OCI-LY3 (cell line): ENCODE data around the gene PNPLA8.

Experiments
- H2AFZ ChIP-seq: fragments of 200-600, 300-600 bp; shearing (Covaris generic); 2 replicates; pipeline ENCODE4 v1.6.0; 2014; ENCODE audit warnings: antibody characterized with exemption, low read depth, low read length
- H3K27ac ChIP-seq: fragments of 200-600, 300-600 bp; sonication (generic); 2 replicates; pipeline ENCODE4 v1.5.1; 2014; ENCODE audit warnings: mild to moderate bottlenecking, low read length, moderate library complexity, mixed read lengths
- H3K27me3 ChIP-seq: fragments of 200-600, 300-600 bp; sonication (generic); 2 replicates; pipeline ENCODE4 v1.6.1; 2014; ENCODE audit warnings: low read depth, low read length, mixed read lengths
- H3K36me3 ChIP-seq: fragments of 200-600, 300-600 bp; sonication (generic); replicated peaks from 2 replicates; pipeline ENCODE3; 2014; ENCODE audit warnings: low read depth, low read length, mixed read lengths
- H3K4me1 ChIP-seq: fragments of 300-600, 200-600 bp; sonication (generic); 2 replicates; pipeline ENCODE4 v1.6.1; 2014; ENCODE audit warnings: low read length, mixed read lengths
- H3K4me2 ChIP-seq: fragments of 200-600, 300-600 bp; sonication (generic); 2 replicates; pipeline ENCODE4 v1.6.1; 2014; ENCODE audit warnings: low read length, mixed read lengths
- H3K4me3 ChIP-seq: fragments of 300-600, 200-600 bp; sonication (generic); 2 replicates; pipeline ENCODE4 v1.5.1; 2014; ENCODE audit warnings: antibody characterized with exemption, mild to moderate bottlenecking, low read length, moderate library complexity
- H3K79me2 ChIP-seq: fragments of 300-600, 200-600 bp; shearing (Covaris generic); 2 replicates; pipeline ENCODE4 v1.6.1; 2014; ENCODE audit warnings: mild to moderate bottlenecking, low read length, mixed read lengths
- H3K9ac ChIP-seq: fragments of 300-600, 200-600 bp; shearing (Covaris generic); 2 replicates; pipeline ENCODE4 v1.6.0; 2014; ENCODE audit warnings: mild to moderate bottlenecking, low read length, moderate library complexity
- H3K9me3 ChIP-seq: fragments of 200-600, 300-600 bp; shearing (Covaris generic); 2 replicates; pipeline ENCODE4 v1.6.1; 2014; ENCODE audit warnings: low read length, mixed read lengths; ENCODE audit not compliant: insufficient read depth
- H4K20me1 ChIP-seq: fragments of 200-600, 300-600 bp; sonication (generic); 2 replicates; pipeline ENCODE4 v1.6.1; 2016; ENCODE audit warnings: low read length, mixed read lengths; ENCODE audit not compliant: insufficient read depth
- EZH2phosphoT487 ChIP-seq: fragments of 200-600 bp; shearing (Covaris generic); IDR thresholded peaks from 2 replicates; pipeline ENCODE4 v1.6.1; 2018; ENCODE audit warnings: antibody characterized with exemption, mixed run types, low read depth
- TF ChIP-seq, protein P1 (sequence below): fragments of 200-600, 300-600 bp; sonication (generic); IDR thresholded peaks from 2 replicates; pipeline ENCODE4 v1.5.1; 2014; ENCODE audit warnings: antibody characterized with exemption, low read length, low read depth

The PNPLA8 gene

DNA sequence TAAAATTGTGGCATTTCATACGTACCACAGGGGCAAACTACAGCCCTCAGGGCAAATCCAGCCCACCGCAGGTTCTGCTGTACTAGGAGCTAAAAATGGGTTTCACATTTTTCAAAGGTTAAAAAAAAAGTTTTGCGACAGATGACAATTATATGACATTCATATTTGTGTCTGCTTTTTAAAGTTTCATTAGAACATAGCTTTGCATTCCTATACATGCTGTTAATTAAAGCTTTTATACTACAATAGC is 758 bp upstream of the PNPLA8 start:
- peak overlapping the region; percentile 81 for H3K4me2 ChIP-seq
- no peaks in the 10 kb centered on the region for H3K27me3 ChIP-seq
- peaks cover 12% of the 10 kb centered on the region for H3K4me1 ChIP-seq
- H3K4me3 ChIP-seq = peak overlapping the region; percentile 94
- H3K27ac ChIP-seq = peak overlapping the region; percentile 66
- TF ChIP-seq, protein P1, sequence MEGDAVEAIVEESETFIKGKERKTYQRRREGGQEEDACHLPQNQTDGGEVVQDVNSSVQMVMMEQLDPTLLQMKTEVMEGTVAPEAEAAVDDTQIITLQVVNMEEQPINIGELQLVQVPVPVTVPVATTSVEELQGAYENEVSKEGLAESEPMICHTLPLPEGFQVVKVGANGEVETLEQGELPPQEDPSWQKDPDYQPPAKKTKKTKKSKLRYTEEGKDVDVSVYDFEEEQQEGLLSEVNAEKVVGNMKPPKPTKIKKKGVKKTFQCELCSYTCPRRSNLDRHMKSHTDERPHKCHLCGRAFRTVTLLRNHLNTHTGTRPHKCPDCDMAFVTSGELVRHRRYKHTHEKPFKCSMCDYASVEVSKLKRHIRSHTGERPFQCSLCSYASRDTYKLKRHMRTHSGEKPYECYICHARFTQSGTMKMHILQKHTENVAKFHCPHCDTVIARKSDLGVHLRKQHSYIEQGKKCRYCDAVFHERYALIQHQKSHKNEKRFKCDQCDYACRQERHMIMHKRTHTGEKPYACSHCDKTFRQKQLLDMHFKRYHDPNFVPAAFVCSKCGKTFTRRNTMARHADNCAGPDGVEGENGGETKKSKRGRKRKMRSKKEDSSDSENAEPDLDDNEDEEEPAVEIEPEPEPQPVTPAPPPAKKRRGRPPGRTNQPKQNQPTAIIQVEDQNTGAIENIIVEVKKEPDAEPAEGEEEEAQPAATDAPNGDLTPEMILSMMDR = no peak
- TF ChIP-seq EZH2phosphoT487 = no peak
- H3K36me3 ChIP-seq = no peaks in the 10 kb centered on the region
- peak overlapping the region; percentile 78 for H3K9ac ChIP-seq
- peak overlapping the region; percentile 56 for H2AFZ ChIP-seq
- H3K79me2 ChIP-seq = peaks cover 13% of the 10 kb centered on the region
- no peaks in the 10 kb centered on the region for H3K9me3 ChIP-seq
- no peaks in the 10 kb centered on the region for H4K20me1 ChIP-seq

DNA sequence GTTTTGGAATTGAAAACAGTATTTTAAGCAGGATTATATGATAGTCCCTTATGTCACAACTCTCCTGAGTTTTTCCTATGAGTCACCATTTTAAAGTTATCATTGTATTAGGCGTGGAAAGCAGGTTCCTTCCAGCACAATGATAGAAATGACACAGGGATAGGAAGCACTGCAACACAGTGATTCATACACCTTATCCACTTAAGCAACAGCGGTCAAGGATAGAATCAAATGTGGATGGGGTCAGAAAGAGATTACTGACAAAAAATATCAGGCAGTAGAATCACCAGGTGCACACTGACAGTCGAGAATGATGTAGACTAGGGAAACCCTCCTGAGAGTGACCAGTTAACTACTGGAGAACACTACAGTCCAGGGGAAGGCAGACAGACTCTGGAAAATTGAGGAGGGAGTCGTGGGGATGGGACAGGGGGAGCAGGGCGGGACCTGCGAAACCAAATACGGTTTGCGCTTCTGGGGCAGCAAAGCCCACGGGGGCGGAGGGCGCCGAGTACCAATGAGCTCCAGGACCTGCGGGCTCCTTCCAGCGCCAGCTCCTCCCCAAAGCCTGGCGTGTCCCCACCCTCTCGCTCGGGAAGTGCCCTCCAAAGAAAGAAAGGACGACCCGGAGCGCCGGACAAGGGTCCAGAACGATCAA is 479 bp downstream of the PNPLA8 start:
- H3K79me2 ChIP-seq = peaks cover 13% of the 10 kb centered on the region

DNA sequence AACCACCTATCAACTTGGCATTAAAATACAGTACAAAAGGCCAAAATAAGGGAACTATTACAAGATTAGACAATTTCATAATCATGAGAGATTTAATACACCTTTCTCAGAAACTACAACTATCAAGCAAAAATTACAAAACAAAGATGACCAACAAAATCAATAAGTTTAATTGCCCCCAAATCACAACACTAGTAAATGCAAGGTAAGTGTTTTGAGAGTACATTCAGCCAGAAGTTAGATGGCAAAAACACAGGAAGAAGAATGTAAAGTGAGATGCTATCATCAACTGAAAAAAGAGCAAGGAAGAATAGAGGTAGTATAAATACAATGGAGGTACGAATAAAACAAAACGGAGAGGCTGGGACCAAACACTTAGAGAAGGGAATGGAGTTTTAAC is 3.2 kb downstream of the PNPLA8 start:
- H3K27ac ChIP-seq = no peak overlapping the region
- no peaks in the 10 kb centered on the region for H4K20me1 ChIP-seq
- H3K9ac ChIP-seq = no peak overlapping the region
- H3K4me3 ChIP-seq = no peak overlapping the region
- no peak overlapping the region for H2AFZ ChIP-seq
- peaks cover 12% of the 10 kb centered on the region for H3K4me1 ChIP-seq
- peaks cover 4% of the 10 kb centered on the region for H3K36me3 ChIP-seq
- peaks cover 18% of the 10 kb centered on the region for H3K79me2 ChIP-seq
- H3K9me3 ChIP-seq = no peaks in the 10 kb centered on the region
- H3K27me3 ChIP-seq = no peaks in the 10 kb centered on the region
- H3K4me2 ChIP-seq = no peak overlapping the region
- TF ChIP-seq, protein P1 = no peak
- no peak for TF ChIP-seq EZH2phosphoT487

More for the DNA sequence above, 479 bp downstream of the PNPLA8 start:
- H3K9me3 ChIP-seq = no peaks in the 10 kb centered on the region
- H3K27me3 ChIP-seq = no peaks in the 10 kb centered on the region
- no peaks in the 10 kb centered on the region for H4K20me1 ChIP-seq
- peak overlapping the region; percentile 86 for H3K9ac ChIP-seq
- H3K4me2 ChIP-seq = peak overlapping the region; percentile 92
- peak overlapping the region; percentile 94 for H3K4me3 ChIP-seq
- no peak for TF ChIP-seq EZH2phosphoT487
- TF ChIP-seq, protein P1 = no peak
- H2AFZ ChIP-seq = peak overlapping the region; percentile 57
- no peaks in the 10 kb centered on the region for H3K36me3 ChIP-seq
- H3K27ac ChIP-seq = peak overlapping the region; percentile 66
- H3K4me1 ChIP-seq = peaks cover 12% of the 10 kb centered on the region

DNA sequence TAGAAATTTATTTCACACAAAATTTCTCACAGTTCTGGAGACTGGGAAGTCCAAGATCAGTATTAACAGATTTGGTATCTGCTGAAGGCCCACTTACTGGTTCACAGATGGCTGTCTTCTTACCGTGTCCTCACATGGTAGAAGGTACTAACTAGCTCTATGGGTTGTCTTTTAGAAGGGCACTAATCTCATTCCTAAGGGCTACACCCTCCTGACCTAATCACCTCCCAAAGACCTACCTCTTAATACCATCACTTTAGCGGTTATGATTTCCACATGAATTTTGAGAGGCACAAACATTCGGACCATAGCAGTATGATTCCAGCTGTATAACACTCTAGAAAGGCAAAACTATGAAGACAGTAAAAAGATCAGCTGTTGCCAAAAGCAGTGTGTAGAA is 8.0 kb downstream of the PNPLA8 start:
- H3K27me3 ChIP-seq = no peaks in the 10 kb centered on the region
- H3K4me3 ChIP-seq = no peak overlapping the region
- H3K4me1 ChIP-seq = no peaks in the 10 kb centered on the region
- no peak for TF ChIP-seq EZH2phosphoT487
- TF ChIP-seq, protein P1 = no peak
- H3K9me3 ChIP-seq = no peaks in the 10 kb centered on the region
- no peaks in the 10 kb centered on the region for H4K20me1 ChIP-seq
- H3K27ac ChIP-seq = no peak overlapping the region
- no peak overlapping the region for H2AFZ ChIP-seq
- no peak overlapping the region for H3K9ac ChIP-seq
- H3K79me2 ChIP-seq = peaks cover 5% of the 10 kb centered on the region; the same call in 1 of the 2 replicates
- H3K4me2 ChIP-seq = no peak overlapping the region
- peaks cover 14% of the 10 kb centered on the region for H3K36me3 ChIP-seq
